NCI-H748 treated with DMSO at 0.1 percent for 48 hours (cell line): Measurements from ENCODE around the gene NMNAT2.
"Not testable (repeated sequence)": the region's sequence is repeated elsewhere in the genome, so short reads cannot be mapped to it uniquely, and the experiment has no call there.

Source experiments
- DNase-seq: peaks from one replicate; lab custom pipeline; 2025; lab: John Stamatoyannopoulos, UW

Gene NMNAT2

DNA sequence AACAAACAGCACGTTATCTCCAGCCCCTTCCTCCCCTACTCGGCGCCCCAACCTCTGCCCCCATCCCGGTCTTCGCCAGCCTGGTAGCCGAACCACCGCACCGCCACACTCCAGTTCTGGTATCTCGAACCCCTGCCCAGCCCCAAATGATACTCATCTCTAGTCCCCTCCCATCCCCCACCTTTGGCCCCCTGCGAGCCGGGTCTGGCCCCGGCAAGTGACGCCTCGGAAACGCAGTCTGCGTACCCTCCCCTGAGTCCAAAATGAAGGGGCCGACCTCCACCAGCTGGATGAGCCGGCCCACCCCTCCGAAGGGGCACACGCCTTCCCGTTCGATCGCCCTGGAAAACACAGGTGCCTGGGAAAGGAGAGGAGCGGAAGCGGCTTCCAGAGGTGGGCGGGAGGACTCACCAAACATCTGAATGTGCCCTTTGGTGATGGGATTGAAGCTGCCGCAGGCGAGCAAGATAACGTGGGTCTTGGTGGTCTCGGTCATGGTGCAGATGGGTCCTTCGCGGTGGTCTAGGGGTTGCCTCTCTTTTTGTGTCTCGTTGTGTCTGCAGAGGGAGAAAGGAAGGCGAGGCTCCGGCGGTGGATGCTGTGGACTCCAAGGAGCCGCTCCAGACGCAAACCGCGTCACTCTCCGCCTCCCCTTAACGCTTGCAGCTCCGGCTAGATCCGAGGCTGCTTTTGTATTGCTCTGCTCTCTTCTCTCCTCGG, at the start of gene NMNAT2:
Gene NMNAT2 (minus strand): TSS at position 609 of the 720 bp plus-strand sequence. CDS start 113 bp downstream, at position 496.
- DNase-seq: no peak

DNA sequence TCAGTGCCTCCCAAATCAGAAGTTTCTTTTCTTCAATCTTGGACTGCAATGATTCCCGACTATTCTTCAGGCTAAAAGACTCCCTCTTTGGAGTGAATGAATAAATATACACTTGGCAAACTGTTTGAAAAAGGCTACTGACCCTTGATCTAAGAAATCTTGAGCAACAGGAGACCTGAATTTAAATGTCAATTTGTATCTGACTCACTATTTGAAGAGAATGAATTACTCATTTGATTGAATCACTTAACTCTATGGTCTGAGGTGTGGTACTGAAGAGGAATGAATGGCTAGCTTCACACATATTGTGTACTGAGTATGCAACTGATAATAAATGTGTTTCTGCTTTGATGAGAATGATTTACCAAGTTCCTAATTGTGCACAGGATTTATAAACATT, 49.5 kb upstream of the NMNAT2 start:
- DNase-seq: no peak

- no peak for DNase-seq
Observed at GRCh38 chr1:183466781-183467180, 48.6 kb upstream of the NMNAT2 start.

DNA sequence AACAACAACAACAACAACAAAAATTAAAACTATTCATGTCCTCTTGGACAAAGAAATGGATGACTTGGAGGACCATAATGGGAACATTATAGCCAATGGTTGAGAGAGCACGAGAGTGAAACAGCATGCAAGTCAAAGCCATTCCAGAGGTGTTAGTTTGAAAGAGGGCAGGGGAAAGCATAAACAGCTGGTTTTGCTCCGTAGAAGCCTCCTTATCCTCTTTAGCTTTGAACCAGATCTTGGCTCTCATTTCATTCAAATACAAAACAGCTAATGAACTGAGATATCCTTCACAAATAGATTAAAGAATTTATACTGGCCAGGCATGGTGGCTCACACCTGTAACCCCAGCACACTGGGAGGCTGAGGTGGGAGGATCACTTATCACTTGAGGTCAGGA, 45.4 kb upstream of the NMNAT2 start:
- DNase-seq: no peak

DNA sequence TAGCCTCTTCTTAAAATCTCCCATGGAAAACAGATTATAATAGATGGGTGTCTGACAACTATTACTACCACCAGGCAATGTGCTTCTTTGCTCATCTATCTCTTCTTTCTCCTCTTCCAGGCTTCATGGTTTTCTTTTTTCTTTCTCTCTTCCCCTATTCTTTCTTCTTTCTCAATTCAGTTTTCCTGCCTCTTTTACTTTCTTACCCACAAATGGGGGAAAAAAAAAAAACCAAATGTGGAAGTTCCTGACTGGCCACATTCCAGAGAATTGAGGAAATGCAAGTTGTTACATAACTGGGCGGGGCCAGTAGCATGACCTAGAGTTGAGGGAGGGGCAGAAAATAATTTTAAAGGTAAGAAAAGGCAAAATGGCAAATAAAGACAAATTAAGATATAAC, 43.2 kb upstream of the NMNAT2 start:
- DNase-seq: no peak

DNA sequence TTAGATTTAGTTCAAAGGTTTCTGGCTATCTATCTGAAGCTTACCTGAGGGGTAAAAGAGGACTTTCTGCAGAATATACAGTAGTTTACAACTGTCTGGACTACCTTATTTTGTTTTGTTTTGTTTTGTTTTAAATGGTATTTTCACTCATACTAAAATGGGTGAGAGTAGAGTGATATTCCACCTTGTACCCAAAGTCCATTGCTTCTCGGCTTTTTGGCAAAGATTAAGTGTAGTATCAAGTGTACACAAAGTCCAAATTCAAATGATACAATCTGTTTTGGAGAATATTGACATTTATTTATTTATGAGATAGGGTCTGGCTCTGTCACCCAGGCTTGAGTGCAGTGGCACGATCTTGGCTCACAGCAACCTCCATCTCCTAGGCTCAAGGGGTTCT, 42.4 kb upstream of the NMNAT2 start:
- DNase-seq: no peak

DNA sequence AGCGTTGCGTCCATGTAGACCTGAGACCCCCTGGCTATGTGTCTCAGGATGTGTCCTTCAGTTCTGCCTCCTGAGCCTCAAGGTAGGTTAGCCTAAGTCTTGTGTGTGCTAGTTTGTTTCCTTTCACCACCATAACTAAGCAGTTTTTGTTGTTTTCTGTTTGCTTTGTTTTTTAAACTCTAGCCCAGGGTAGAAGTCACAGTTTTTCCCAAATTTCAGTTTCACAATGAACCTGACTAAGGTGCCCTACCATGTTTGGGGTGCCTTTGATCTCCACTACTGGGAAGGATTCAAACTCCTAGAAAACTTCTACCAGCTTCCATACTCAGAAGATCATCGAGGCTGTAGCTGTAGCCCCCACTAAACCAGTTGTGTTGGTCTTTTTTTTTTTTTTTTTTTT, 39.3 kb upstream of the NMNAT2 start:
- no peak for DNase-seq

GRCh38 chr1:183456826-183457225, 38.6 kb upstream of the NMNAT2 start:
- DNase-seq: no peak

DNA sequence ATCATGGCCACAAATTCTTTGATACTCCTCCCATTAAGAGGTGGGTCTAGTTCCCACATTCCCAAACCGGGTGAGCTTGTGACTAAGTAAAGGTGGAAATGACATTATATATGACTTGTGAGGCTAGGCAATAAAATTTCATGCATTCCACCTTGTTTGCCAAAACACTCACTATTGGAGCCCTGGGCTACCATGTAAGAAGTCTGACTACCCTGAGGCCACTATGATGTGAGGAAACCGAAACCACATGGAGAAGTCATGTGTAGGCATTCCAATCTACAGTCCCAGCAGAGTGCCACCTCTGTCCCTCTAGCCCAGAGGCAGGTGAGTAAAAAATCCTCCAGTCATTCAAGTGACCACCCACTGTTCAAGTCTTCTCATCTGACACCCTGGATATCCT, 36.2 kb upstream of the NMNAT2 start:
- no peak for DNase-seq

DNA sequence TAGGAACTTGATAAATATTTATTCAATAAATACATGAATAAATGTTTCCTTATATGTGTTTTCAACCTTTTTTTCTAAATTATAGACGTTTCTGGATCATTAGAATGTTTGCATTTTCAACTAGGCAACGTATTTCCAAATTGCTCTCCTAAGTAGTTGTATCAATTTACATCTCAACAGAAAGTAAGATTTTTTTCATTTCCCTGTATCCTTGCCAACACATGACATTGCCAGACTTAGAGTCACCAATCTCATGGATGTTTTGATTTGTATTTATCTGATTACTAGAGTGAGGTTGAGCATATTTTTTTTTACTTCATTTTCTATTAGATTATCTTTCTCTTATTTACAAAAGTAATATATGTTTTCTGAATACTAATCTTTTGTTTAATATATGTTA, 31.9 kb upstream of the NMNAT2 start:
- DNase-seq: no peak

DNA sequence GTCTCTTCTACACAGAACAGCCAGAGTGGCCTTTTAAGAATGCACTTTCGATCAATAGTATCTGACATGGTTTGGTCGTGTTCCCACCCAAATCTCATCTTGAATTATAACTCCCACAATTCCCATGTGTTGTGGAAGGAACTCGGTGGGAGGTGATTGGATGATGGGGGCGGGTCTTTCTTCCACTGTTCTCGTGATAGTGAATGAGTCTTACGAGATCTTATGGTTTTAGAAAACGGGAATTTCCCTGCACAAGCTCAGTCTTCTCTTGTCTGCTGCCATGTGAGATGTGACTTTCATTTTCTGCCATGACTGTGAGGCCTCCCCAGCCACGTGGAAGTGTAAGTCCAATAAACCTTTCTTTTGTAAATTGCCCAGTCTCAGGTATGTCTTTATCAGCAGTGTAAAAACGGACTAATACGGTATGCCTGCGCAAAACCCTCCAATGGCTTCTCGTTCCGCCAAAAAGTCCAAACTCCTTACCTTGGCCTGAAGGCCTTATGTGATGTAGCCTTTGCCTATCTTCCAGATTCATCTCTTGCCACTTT, 31.1 kb upstream of the NMNAT2 start:
- DNase-seq: no peak

GRCh38 chr1:183444243-183444642, 26.1 kb upstream of the NMNAT2 start:
- DNase-seq: no peak

- no peak for DNase-seq
Observed at GRCh38 chr1:183443466-183443865, 25.3 kb upstream of the NMNAT2 start.

DNA sequence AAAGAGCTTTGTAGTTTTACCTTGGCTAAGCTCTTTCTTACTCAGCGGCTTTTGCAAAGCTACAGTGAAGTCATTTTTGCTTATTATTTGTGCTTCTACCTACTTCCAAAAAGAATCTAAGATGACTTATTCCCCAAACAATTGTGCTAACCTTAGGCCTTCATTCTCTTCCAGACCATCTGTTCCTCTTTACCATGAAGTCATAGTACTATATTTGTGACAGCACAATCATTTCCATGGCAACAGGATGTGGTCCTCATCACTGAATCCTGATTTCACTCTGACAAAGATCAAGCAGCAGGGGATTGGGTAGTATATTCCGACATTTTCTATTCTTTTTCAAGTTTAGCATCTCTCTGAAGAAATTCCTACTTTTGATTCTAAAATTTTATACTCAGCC, 24.8 kb upstream of the NMNAT2 start:
- DNase-seq: no peak

DNA sequence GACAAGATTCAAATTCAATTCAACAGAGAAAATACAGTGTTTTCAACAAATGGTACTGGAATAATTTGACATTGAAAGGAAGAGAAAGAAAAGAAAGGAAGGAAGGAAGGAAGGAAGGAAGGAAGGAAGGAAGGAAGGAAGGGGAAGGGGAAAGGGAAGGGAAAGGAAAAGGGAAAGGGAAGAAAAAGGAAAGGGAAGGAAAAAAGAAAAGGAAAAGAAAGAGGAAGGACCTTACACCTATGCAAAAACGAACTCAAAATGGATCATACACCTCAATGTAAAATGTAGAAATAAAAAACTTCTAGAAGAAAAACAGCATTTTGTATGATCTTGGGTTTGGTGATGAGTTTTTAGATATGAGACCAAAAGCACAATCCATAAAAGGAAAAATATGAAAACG, 19.9 kb upstream of the NMNAT2 start:
- DNase-seq: no peak

- no peak for DNase-seq
Observed at GRCh38 chr1:183435497-183435896, 17.3 kb upstream of the NMNAT2 start.

- no peak for DNase-seq
Observed at GRCh38 chr1:183433703-183434102, 15.5 kb upstream of the NMNAT2 start.

DNA sequence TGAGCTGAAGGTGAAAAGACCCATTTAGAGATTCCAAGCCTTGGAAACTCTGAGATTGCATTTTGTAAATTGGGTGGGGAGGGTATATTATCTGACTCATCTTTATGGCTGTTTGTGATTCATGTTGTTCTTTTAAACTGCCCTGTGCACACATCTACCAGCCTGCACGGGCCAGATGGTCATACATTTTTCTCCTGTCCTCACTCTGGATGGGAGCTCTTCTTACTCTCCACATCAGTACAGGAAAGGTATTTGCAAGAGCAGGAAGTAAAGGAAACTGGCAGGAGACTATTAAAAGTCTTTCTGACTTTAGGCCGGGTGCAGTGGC, 14.3 kb upstream of the NMNAT2 start:
- DNase-seq: no peak

- DNase-seq: no peak
Observed at GRCh38 chr1:183431840-183432547, 13.8 kb upstream of the NMNAT2 start.

- DNase-seq: not testable (repeated sequence)
Observed at GRCh38 chr1:183427591-183427990, 9.4 kb upstream of the NMNAT2 start.

DNA sequence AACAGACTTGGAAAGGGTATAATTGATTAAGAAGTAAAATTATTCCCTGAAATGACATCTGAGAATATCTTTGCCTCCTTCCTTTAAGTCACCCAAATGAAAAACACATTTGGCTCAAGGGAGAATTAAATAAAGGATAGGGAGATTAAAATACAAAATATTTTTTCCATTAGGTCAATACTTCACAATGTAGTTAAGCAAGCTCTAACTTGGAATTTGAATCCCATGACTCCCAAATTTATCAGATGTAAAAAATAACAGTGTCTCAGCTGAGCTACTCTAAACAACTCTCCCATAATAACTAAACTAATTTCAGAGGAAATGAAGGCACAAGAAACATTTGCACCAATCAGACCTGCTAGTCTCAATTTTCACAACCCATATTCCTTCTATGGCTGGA, 6.5 kb upstream of the NMNAT2 start:
- DNase-seq: no peak

- DNase-seq: no peak
Observed at GRCh38 chr1:183423541-183423940, 5.4 kb upstream of the NMNAT2 start.

- DNase-seq: no peak
Observed at GRCh38 chr1:183419399-183419798, 1.2 kb upstream of the NMNAT2 start.

DNA sequence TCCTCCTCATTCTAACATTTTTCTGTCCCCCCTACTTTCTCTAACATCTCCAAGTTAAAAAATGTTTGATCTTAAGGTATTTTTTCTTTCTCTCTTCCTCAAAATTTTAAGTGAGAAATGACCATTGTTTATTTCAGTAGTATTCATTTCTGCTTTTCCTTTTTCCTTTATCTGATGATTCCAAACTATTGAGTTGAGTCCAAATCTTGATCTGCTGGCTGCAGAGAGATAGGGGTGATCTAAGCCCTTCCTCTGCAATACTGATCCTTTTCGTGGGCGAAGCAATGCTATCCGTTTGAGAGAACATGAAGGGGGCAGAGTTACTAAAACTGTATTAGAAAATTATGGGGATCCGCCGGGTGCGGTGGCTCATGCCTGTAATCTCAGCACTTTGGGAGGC, 516 bp upstream of the NMNAT2 start:
- no peak for DNase-seq
